HG03280 (cell line): Measurements from ENCODE around the gene THSD4.

Experiments
- ATAC-seq: cut with Tn5 transposase; IDR thresholded peaks from one replicate; pipeline ENCODE4 v1.9.1; 2021; ENCODE audit warnings: mild to moderate bottlenecking, moderate library complexity; ENCODE audit not compliant: unreplicated experiment

Gene THSD4

GRCh38 chr15:71114887-71115566 is at the start of gene THSD4:
THSD4 (plus strand) TSS chr15:71115471.
- ATAC-seq = peak; percentile 69

- no peak for ATAC-seq
Measured at GRCh38 chr15:71066983-71067382, 48.3 kb upstream of the THSD4 start.

GRCh38 chr15:71069693-71070092 is 45.6 kb upstream of the THSD4 start:
- ATAC-seq = no peak

- no peak for ATAC-seq
Measured at GRCh38 chr15:71071529-71071928, 43.7 kb upstream of the THSD4 start.

- ATAC-seq = no peak
Measured at GRCh38 chr15:71072423-71072822, 42.8 kb upstream of the THSD4 start.

GRCh38 chr15:71078506-71079207 is 36.6 kb upstream of the THSD4 start:
- ATAC-seq = no peak

GRCh38 chr15:71079208-71080044 is 35.8 kb upstream of the THSD4 start:
- no peak for ATAC-seq

GRCh38 chr15:71080166-71080565 is 35.1 kb upstream of the THSD4 start:
- no peak for ATAC-seq

- ATAC-seq = no peak
Measured at GRCh38 chr15:71080705-71081104, 34.6 kb upstream of the THSD4 start.

GRCh38 chr15:71082803-71083202 is 32.5 kb upstream of the THSD4 start:
- ATAC-seq = no peak

- no peak for ATAC-seq
Measured at GRCh38 chr15:71083349-71083748, 31.9 kb upstream of the THSD4 start.

GRCh38 chr15:71084264-71084663 is 31.0 kb upstream of the THSD4 start:
- no peak for ATAC-seq

GRCh38 chr15:71085809-71086208 is 29.5 kb upstream of the THSD4 start:
- no peak for ATAC-seq

GRCh38 chr15:71088155-71088554 is 27.1 kb upstream of the THSD4 start:
- no peak for ATAC-seq

- ATAC-seq = no peak
Measured at GRCh38 chr15:71088683-71089082, 26.6 kb upstream of the THSD4 start.

GRCh38 chr15:71089801-71090200 is 25.5 kb upstream of the THSD4 start:
- no peak for ATAC-seq

- ATAC-seq = no peak
Measured at GRCh38 chr15:71091601-71092000, 23.7 kb upstream of the THSD4 start.

- ATAC-seq = no peak
Measured at GRCh38 chr15:71092056-71092600, 23.1 kb upstream of the THSD4 start.

GRCh38 chr15:71093054-71094024 is 21.9 kb upstream of the THSD4 start:
- ATAC-seq = no peak

- ATAC-seq = no peak
Measured at GRCh38 chr15:71094137-71094536, 21.1 kb upstream of the THSD4 start.
